Activated CD4-positive, alpha-beta T cell treated with anti-CD3 and anti-CD28 coated beads, Interleukin-2, Interleukin-6, amounts not matched to agents 100 ng/mL and 50 ng/mL, durations not matched to agents 16 hours and 8 hours (primary cell): ENCODE measurements around the gene ID4.
A peak's percentile ranks its signal among the peaks of the same experiment; 100 is the strongest.

ENCODE experiments used
- DNase-seq: peaks from one replicate; pipeline ENCODE4 v3.0.0-alpha.2; 2020

Gene ID4

GRCh38 chr6:19836799-19837510 lies at the start of gene ID4:
Gene ID4 (plus strand): TSS chr6:19837370. CDS start chr6:19837755, 385 bp downstream.
- DNase-seq = no peak

GRCh38 chr6:19788686-19789085 lies 48.5 kb upstream of the ID4 start:
- no peak for DNase-seq

- DNase-seq = no peak
Observed at GRCh38 chr6:19789100-19789803, 47.9 kb upstream of the ID4 start.

- DNase-seq = no peak
Observed at GRCh38 chr6:19791267-19791666, 45.9 kb upstream of the ID4 start.

- DNase-seq = no peak
Observed at GRCh38 chr6:19795211-19795610, 42.0 kb upstream of the ID4 start.

GRCh38 chr6:19796452-19796851 lies 40.7 kb upstream of the ID4 start:
- DNase-seq = no peak

GRCh38 chr6:19798362-19798761 lies 38.8 kb upstream of the ID4 start:
- DNase-seq = no peak

- no peak for DNase-seq
Observed at GRCh38 chr6:19802656-19803055, 34.5 kb upstream of the ID4 start.

GRCh38 chr6:19803331-19804204 lies 33.6 kb upstream of the ID4 start:
- no peak for DNase-seq

GRCh38 chr6:19804205-19805128 lies 32.7 kb upstream of the ID4 start:
- DNase-seq = peak; percentile 84

- DNase-seq = no peak
Observed at GRCh38 chr6:19805129-19805481, 32.1 kb upstream of the ID4 start.

GRCh38 chr6:19806971-19807396 lies 30.2 kb upstream of the ID4 start:
- no peak for DNase-seq

GRCh38 chr6:19811397-19812079 lies 25.6 kb upstream of the ID4 start:
- no peak for DNase-seq

GRCh38 chr6:19812512-19813119 lies 24.6 kb upstream of the ID4 start:
- no peak for DNase-seq

- no peak for DNase-seq
Observed at GRCh38 chr6:19818805-19819204, 18.4 kb upstream of the ID4 start.

GRCh38 chr6:19824058-19824807 lies 12.9 kb upstream of the ID4 start:
- DNase-seq = no peak

GRCh38 chr6:19827247-19827646 lies 9.9 kb upstream of the ID4 start:
- no peak for DNase-seq

GRCh38 chr6:19827903-19828302 lies 9.3 kb upstream of the ID4 start:
- no peak for DNase-seq

GRCh38 chr6:19830171-19830570 lies 7.0 kb upstream of the ID4 start:
- no peak for DNase-seq

GRCh38 chr6:19831358-19831757 lies 5.8 kb upstream of the ID4 start:
- no peak for DNase-seq

GRCh38 chr6:19833947-19834346 lies 3.2 kb upstream of the ID4 start:
- DNase-seq = no peak
